RCC 7860 (cell line): ENCODE measurements around the gene POU2F3.

ENCODE experiments used
- DNase-seq: peaks from one replicate; pipeline ENCODE4 v3.0.0-alpha.2; 2015; ENCODE audit warnings: low spot score
- FAIRE-seq: peaks from 2 replicates; lab custom pipeline; 2012; peaks lifted over from hg19 to GRCh38; lab: Jason Lieb, UNC

POU2F3 gene

DNA sequence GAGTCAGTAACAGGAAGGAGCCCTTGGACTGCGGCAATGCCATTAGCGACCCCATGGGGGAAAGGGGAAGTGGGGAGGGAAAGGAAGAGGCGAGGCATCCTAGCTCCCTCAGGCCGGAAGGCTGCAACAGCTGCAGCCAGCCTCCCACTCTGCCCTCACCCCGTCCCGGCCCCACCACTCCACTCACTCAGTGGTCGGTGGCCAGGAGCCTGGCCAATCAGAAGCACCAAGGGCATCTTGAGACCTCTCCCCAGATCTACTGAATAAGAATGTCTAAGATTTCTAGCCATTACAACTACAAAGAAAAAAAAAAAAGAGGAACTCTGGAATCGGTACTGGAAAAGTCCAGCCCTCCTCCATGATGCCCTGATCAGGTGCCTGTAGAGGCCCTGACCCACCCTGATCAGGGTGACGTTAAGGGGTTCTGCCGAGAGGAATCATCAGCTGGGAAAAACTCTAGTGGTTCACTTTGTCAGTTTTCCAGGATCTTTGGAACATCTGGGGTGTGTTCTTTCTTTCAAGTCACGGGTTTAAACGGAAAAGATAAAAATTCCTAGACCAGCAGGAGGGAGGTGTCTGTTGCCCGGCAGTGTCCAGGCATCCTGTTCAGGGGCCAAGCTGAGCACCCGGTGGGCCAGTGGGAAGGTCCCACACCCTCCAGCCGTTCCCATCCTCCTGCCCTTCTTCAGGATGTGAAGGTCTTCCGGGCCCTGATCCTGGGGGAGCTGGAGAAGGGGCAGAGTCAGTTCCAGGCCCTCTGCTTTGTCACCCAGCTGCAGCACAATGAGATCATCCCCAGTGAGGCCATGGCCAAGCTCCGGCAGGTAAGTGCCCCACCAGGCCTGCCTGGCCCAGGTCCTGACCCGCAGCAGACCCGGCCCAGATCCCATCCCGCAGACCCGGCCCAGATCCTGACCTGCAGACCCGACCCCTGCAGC lies 14.7 kb upstream of the POU2F3 start:
- FAIRE-seq (no peak), DNase-seq (no peak)

DNA sequence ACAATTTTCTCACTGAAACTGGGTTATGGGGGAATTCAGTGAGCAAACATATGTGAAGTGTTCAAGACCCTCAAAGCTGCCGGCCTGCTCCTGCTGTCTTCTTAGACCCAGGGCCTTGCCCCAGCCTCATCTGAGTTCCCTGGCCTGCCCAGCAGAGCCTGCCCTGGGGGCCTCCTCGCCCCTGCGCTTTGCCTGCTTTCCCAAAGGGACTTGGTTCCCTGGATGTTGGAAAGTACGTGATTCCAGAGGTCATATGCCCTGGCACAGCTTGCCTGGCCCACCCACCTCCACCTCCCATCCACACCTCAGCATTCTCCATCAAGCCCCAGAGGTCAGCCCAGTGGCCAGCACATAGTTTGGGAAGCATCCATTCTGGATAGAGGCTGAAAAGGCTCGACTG lies 13.7 kb upstream of the POU2F3 start:
- FAIRE-seq (no peak), DNase-seq (no peak)

DNA sequence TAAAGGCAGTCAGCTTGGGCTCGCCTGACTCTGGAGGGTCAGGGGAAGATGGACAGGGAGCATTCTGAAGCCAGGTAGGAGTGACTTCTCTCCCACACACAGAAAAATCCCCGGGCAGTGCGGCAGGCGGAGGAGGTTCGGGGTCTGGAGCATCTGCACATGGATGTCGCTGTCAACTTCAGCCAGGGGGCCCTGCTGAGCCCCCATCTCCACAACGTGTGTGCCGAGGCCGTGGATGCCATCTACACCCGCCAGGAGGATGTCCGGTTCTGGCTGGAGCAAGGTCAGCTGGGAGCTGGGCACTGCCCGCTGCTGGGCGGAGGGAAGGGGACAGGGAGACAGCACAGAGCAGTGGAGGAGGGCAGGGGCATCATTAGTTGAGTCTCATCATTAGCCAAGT lies 13.2 kb upstream of the POU2F3 start:
- FAIRE-seq (no peak), DNase-seq (no peak)

DNA sequence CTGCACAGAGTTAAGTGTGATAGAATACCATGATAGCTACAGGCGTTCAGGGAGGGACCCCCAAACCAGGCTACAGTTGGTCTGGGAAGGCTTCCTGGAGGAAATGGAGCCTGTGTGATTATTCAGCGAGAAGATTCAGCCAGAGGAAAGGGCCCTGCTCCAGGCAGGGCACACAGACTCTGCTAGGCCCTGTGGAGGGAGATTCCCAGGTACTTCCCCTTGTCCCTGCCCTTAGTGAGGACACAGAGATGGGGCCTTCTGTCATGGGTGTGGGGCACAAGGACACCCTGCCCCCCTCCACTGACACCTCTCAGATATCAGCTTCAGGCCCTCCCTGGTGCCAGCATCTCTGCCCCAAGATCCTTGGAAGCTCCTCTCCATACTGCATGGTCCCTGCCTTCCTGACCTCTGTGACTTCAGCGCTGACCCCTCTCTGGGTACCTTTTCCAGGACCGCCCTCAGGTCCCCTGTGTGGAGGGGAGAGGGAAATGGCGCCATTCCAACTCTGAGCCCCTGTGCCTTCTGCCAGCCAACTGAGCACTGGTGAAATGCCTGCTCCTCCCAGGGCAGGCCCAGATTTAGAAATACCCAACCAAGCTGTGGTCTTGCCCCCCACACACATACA lies 12.6 kb upstream of the POU2F3 start:
- no peak for FAIRE-seq
- DNase-seq, result no peak

DNA sequence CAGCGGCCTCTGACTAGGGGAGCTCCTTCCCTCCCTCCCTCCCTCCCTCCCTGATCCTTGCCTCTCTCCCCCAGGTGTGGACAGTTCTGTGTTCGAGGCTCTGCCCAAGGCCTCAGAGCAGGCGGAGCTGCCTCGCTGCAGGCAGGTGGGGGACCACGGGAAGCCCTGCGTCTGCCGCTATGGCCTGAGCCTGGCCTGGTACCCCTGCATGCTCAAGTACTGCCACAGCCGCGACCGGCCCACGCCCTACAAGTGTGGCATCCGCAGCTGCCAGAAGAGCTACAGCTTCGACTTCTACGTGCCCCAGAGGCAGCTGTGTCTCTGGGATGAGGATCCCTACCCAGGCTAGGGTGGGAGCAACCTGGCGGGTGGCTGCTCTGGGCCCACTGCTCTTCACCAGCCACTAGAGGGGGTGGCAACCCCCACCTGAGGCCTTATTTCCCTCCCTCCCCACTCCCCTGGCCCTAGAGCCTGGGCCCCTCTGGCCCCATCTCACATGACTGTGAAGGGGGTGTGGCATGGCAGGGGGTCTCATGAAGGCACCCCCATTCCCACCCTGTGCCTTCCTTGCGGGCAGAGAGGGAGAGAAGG lies 11.1 kb upstream of the POU2F3 start:
- no peak for DNase-seq

DNA sequence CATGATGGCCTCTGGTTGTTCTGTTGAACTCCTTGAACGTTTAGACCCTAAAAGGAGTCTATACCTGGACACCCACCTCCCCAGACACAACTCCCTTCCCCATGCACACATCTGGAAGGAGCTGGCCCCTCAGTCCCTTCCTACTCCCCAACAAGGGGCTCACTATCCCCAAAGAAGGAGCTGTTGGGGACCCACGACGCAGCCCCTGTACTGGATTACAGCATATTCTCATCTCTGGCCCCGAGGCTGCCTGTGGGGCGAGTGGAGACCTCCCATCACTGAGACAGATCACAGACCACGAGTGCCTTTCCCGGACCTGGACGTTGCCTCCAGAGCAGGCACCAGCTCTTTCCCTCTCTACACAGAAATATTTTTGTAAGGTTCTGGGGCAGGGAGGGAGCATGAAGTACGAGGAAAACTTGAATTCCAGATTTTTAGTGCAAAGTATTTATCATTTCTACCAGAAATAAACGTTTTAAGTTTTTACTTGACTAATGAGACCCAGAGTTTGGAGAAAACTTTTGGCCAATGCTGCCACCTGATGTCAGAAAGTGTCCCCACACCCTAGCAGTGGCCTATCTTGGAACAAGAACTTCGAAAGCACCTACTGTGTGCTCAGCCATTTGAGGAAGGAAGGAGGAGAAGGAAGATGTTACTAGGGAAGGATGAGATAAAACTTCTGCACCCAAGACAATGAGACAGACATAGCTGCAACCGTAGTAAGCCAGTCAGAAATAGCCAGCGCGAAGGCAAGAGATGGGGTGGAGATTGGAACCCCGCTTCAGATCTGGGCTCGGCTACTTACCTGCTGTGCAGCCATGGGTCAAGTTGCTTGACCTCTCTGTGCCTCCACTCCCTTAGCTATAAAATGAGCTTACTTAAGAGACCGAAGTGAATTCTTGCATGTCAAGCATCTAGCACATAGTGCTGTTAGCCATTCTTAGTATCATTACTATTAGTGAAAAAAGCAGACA lies 10.2 kb upstream of the POU2F3 start:
- FAIRE-seq, result no peak

More for the DNA sequence above, 11.1 kb upstream of the POU2F3 start:
- FAIRE-seq, result no peak

DNA sequence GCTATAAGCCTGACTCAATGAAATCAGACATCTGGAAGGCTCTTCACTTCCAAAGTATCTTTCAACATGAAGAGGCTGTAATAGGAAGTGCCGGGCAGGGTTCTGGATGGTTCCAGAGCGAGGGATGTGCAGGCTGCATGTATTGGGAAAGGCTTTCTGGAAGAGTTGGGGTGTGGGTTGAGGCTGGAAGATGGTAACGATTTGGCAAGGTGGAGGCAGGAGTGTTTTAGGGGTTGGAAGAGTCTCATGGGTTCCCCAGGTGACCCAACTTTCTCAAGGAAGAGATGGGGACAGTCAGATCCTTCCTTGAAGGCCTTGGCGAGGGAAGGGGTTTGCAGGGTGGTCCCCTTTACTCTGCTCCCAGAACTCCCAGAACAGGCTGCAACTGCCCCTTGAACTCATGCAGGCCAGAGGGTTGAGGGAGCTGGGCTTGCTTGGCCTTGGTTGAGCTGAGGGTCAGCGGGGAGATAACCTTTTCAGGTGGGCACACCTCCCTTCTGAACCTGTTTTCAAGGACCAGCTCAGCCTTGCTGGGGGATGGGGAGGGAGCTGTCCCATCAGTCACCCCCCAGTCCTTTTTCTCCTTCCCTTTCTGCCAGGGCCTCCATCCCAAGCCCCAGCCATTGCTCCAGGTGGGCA lies 9.4 kb upstream of the POU2F3 start:
- no peak for DNase-seq
- no peak for FAIRE-seq

More for the DNA sequence above, 10.2 kb upstream of the POU2F3 start:
- peak; percentile 4 for DNase-seq

DNA sequence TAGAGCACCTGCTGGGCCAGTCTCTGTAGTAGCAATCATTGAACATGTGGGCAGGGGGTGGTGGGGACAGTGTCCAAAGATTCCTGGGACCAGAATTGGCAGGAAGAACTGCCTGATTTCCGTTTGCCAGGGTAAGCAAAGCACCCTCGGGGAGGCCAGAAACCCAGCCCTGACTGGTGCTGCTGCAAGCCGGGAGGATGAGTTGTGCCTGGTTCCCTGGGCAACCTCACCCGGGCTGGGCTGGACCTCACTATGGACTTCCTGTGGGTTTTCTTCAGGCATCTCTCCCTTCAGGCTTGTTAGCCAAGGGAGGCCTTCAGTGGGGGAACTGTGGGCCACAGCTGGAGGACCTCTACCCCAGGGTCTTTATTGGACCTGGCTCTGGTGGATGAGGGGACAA lies 8.0 kb upstream of the POU2F3 start:
- FAIRE-seq, result no peak
- DNase-seq, result no peak

DNA sequence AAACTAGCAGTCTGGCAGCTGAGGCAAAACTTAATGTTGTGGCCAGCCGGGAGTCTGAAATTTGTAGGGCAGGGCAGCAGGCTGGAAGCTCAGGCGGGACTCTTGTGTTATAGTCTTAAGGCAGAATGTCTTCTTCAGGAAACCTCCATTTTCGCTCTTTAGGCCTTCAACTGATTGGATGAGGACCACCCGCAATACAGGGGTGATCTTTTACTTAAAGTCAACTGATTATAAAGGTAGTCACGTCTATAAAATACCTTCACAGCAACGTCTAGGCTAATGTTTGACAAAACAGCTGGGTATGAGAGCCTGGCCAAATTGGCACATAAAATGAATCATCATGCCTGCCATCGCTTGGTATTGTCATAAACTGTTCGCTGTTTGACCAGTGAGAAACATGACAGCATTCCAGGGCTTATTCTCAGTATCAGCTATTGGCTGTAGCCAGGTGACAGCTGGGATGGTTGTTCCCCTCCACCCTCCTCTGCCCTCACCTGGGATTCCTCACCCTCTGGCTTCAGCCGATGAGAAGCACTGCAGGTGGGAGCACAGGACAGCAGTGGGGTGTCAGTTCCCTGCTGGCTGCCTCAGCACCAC lies 6.6 kb upstream of the POU2F3 start:
- DNase-seq, result no peak
- no peak for FAIRE-seq

DNA sequence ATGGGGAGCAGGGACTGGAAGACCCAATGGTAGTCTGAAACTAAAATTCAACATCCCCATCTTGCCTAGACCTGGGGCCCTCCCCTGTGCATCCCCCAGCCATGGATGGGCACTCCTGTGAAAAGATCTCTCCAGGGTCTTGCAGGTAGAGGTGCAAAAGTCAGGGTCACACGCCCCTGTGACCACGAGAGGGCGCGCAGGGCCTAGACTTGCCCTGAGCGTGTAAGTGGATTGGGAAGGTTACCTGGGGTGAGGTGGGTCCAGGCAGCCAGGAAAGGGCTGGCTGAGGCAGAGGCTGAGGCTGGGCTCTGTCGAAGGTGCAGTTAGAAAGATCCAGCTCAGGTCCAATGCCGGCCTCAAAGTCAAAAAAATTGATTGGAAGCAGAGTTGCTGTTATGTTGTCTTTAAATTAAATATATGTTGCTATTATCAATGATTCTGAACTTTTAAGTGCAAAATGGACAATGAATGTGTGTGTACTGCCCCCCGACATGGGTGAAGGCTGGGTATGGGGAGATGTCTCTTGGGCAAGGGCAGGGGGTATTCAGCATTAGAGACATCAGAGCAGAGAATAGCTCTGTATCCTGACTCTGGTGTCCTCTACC lies 4.8 kb upstream of the POU2F3 start:
- DNase-seq (peak; percentile 22), FAIRE-seq (no peak)

DNA sequence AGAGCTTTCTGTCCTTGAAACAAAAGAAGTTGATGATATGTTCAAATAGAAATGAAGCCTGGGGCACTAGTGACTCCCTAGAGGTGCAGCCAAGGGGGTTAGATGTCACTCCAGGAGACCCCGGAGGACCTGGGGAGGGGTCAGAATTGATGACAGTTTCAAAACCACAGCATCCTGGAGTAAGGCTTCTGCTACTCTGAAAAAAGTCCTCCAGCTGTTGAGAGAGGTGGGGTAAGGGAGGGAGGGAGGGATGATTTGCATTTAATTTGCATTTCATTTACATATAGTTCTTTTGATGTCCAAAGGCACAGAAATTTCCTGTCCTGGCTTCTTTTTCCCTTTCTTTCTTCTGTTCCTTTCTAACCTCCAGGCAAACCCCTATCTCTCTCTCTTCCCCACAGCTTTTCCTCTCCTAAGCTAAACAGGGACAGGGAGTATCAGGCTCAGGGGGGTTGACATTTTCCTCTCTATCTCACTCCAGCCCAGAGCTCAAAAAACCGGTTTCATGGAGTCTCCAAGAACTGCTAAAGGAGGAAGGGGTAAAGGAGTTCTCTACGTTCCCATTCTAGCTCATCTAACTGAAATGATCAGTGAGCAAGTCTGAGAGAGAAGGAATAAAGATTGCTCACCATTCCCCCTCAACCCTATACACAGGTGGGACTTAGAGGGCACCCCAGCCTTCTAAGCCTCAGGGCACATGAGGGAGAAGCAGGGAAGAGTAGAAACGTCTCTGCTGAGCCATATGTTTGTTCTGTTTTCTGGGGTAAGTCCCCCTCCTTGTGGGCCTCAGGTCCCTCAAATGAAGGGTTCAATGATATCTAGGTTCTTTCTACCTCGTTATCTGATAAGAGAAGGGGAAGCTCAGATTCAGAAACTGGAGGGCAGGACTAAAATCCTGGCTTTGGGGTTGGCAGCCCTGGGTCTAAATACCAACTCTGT lies 3.5 kb upstream of the POU2F3 start:
- DNase-seq (peak; percentile 4), FAIRE-seq (no peak)

DNA sequence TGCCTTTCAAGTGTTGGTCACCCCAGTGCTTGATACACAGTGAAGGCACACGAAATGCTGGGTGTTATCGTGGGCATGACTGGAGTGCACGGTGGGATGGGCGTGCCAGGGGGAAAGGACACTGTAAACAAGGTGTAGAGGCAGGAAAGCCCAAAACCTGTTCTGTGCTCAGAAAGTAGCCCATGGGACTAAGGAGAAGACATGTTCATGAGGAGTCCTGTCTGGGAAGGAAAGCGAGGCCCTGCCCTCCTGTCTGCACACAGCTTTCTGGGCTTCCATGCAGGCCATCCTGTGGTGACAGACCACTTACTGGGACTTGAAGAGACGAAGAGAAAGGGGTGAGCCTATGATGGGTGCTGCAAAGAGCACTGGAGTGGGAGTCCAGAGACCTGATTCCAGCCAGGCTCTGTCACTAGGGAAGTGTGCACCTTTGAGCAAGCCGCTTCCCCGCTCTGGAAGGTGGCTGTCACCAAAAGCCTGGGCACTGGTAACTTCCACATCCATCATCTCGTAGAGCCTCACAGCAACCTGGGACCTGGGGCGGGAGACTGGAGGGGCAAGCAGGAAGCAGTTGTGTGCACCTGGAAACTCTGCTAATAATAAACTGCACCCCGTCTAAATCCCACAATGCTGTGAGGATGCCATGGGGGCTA lies 846 bp upstream of the POU2F3 start:
- DNase-seq (no peak), FAIRE-seq (no peak)

DNA sequence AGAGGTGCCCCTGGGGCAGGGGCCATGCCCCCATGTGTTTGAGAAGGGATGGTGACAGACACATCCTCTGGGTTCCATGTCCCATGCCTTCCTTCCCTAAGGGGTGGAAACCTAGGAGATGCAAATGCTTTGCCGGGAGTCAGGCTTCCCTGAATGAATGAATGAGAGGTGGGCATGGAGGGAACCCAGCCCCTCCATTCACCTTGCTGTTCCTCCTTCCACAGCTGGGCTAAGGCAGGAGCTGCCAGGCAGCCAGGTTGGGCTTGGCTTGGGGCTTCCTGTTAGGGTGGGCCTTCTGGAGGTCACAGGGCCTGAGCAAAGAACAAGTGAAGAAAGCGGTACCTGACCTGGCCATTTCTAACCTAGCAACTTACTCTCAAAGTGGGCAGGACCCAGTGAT lies 926 bp downstream of the POU2F3 start:
- DNase-seq (no peak), FAIRE-seq (no peak)

DNA sequence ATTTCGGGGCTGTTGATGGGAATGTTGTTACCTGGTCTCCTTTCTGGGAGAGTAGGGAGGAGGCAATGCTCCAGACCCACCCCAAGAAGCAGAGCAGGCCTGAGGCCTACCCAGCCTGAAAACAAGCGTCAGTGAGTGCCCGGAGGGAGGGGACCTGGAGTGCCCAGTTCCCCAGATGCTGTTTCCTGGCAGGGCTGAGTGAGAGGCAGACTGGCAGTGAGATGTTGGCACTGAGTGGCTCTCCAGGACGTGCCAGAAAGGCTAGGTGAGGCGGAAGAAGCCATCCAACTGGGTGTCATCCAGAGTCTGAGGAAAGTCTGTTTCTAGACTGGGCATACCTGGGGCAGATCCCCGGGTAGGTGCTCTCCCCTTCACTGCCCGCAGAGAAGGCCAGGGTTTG lies 1.3 kb downstream of the POU2F3 start:
- DNase-seq (no peak), FAIRE-seq (no peak)

DNA sequence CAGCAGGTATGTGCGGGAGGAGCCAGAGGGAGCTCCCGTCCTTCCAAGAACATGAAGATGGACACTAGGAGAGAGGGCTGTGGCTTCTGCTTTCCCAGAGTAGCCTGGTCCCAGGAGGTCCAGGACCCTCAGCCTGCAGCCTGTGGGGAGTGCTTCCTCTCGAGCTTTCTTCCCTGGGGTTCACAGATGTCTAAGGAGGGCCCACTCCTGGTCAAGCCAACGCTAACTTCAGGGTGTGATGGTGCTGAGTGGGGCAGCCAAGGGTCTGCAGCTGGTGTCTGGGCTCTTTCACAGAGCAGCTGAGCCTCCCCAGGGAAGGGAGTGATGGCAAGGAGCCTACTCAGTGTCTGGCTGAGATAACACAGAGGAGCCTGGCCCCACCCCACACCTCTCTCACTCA lies 3.3 kb downstream of the POU2F3 start:
- FAIRE-seq (no peak), DNase-seq (no peak)

DNA sequence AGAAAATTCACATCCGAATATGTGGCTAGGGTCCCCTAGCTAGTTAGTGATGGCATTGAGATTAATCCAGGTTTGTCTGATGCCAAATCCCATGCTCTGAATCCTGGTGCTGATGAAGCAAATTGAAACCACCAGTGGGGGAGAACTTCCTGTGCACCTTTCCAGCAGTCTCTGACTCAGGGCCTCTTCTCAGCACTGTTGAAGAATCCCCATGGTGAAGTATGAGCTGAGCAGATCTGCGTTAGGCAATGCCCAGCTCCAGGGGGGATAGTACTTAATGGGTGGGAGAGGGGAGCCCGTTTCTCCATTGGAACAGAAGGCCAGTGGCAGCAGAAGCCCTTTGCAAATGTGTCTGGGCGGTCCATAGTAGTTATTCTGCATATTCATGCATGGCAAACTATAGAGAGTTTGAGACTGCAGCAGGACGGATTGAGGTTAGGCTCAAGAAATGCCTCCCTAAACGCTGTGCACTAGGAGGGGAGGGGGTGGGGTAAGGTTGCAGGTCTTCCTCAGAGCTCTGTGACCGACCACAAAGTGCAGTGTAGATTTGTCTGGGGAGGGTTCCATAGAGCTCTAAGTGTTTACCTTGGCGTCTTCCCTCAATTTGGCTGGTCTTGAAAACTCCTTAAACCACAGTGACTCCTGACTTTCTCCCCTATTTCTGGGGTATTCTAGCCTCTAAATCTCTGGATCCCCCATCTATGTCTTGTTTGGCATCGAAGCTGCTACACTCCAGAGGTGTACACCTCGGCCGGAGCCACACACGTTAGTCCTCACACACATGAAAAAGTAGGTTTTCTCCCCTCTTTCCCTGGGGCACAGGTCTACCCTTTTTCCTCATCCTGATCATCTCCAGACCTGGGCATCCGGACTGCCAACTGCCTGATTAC lies 4.8 kb downstream of the POU2F3 start:
- no peak for FAIRE-seq
- DNase-seq, result peak; percentile 21

DNA sequence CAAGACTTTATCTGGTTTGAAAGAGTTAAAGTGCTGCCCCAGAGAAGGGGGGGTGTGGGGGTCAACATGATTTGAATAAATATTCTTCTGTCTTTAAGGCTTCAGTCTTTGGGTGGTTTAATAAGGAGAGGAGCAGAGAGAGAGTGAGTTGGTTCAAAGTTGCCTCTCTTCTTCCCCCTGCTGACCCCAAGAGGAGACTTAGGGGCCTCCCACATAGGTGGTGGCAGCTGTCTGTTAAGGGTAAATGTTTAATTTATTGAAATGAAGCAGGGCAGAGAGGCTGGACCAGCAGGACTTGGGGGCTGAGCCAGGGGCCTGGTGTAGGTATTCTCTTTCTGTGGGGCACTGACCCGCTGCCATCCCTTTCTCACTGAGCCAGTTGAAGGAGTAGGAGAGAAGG lies 5.5 kb downstream of the POU2F3 start:
- FAIRE-seq (no peak), DNase-seq (no peak)
